GM19043 (cell line): ENCODE data around the gene CCNY.
"Not testable (repeated sequence)": the region's sequence is repeated elsewhere in the genome, so short reads cannot be mapped to it uniquely, and the experiment has no call there.

ENCODE experiments used
- ATAC-seq: cut with Tn5 transposase; IDR thresholded peaks from one replicate; pipeline ENCODE4 v1.9.1; 2021; ENCODE audit warnings: low read depth; ENCODE audit not compliant: unreplicated experiment

The CCNY gene

GRCh38 chr10:35336084-35336831, at the start of gene CCNY:
TSS of gene CCNY (plus strand) at chr10:35336509. CDS start at chr10:35337054, 545 bp downstream.
- peak; percentile 49 for ATAC-seq

GRCh38 chr10:35289198-35289597, 47.1 kb upstream of the CCNY start:
- no peak for ATAC-seq

DNA sequence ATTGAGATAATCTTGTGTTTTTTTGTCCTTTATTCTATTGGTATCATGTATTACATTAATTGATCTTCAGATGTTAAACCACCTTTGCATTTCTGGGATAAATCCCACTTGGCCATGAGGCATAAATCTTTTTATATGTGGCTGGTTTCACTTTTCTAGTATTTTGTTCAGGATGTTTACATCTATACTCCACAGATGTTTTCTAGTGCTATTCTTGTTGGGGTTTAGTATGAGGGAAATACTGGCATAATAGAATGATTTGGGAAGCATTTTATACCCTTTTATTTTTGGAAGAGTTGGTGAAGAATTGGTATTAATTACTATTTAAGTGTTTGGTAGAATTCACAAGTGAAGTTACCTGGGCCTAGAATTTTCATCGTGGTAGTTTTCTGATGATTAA, 41.8 kb upstream of the CCNY start:
- no peak for ATAC-seq

DNA sequence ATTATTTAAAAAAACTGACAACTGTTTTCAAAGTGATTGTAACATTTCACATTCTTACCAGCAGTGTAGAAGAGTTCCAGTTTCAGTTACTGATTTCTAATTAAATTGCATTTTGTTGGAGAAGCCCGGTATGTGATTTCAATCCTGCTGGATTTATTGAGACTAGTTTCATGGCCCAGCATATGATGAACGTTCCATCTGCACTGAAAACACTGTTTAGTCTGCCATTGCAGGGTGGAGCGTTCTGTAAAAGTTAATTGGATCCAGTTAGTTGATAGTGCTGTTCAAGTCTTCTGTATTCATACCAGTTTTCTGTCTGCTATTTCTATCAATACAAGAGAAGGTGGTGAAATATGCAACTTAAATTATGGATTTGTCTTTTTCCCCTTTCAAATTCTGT, 37.3 kb upstream of the CCNY start:
- no peak for ATAC-seq

GRCh38 chr10:35300063-35300699, 36.1 kb upstream of the CCNY start:
- peak; percentile 97 for ATAC-seq

DNA sequence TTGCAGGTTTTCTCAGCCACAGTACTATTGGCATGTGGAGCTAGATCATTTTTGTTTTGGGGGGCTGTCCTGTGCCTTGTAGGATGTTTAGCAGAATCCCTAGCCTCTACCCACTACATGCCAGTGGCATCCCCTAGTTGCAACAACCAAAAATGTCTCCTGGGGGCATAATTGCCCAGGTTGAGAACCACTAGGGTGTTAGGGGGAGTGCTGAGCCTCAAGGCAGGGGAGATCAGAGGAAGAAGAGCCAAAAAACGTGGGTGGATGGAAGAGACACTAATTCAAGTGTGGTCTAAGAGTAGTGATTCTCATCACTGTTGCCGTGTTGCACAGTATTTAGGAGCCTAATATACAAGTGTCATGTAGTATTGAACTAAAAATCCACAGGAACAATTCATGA, 31.7 kb upstream of the CCNY start:
- no peak for ATAC-seq

DNA sequence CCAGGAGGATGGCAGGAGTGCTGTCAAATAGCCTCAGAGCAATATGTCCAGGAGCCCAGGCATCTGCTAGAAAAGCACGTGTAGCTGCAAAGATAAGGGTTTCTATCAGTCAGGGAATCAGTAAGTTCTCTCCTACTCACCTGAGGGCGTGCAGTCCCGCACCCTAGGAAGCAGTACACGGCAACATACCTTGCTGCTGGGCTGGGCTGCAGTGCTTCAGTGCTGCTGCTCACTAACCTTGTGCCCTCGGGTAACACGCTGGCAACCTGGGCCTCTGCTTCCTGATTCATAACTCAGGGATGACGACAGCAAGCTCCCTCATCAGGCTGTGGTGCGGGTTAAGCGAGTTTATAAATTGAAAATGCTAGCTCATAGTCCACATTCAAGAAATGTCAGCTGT, 29.5 kb upstream of the CCNY start:
- no peak for ATAC-seq

- ATAC-seq = no peak
Observed at GRCh38 chr10:35307297-35307696, 29.0 kb upstream of the CCNY start.

DNA sequence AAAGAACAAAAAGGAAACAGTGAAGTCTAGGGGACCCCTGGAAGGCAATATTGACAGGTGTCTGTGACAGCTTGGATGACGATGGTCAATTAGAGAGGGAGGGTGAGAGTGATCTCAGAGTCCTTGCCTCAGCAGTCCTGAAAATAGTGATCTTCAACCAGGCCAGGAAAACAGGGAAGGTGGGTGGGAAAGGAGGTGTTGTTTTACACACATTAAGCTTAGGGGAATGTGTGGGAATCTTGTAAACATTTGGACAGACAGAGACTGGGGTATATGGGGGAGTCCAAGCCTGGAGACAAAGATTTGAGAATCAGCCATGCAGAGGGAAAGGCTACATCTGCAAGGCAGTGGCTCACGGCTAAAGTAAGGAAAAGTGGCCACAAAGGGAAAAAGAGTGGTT, 27.5 kb upstream of the CCNY start:
- no peak for ATAC-seq

GRCh38 chr10:35314142-35314541, 22.2 kb upstream of the CCNY start:
- not testable (repeated sequence) for ATAC-seq

- ATAC-seq = not testable (repeated sequence)
Observed at GRCh38 chr10:35315235-35315634, 21.1 kb upstream of the CCNY start.

- ATAC-seq = no peak
Observed at GRCh38 chr10:35316218-35316967, 19.9 kb upstream of the CCNY start.

GRCh38 chr10:35318551-35318950, 17.8 kb upstream of the CCNY start:
- no peak for ATAC-seq

- ATAC-seq = no peak
Observed at GRCh38 chr10:35320341-35320740, 16.0 kb upstream of the CCNY start.

DNA sequence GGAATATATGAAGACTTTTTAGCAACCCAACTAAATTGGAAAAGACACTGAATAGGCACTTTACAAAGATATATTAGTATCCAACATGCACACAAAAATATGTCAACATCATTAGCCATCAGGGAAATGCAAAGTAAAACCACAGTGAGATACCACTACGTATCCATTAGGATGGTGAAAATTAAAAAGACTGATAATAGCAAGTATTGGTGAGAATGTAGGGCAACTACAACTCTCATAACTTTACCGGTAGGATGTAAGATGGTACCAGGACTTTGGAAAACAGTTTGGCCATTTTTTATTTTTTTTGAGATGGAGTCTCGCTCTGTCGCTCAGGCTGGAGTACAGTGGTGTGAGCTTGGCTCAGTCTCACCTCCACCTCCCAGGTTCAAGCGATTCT, 13.7 kb upstream of the CCNY start:
- no peak for ATAC-seq

- no peak for ATAC-seq
Observed at GRCh38 chr10:35324196-35324595, 12.1 kb upstream of the CCNY start.

DNA sequence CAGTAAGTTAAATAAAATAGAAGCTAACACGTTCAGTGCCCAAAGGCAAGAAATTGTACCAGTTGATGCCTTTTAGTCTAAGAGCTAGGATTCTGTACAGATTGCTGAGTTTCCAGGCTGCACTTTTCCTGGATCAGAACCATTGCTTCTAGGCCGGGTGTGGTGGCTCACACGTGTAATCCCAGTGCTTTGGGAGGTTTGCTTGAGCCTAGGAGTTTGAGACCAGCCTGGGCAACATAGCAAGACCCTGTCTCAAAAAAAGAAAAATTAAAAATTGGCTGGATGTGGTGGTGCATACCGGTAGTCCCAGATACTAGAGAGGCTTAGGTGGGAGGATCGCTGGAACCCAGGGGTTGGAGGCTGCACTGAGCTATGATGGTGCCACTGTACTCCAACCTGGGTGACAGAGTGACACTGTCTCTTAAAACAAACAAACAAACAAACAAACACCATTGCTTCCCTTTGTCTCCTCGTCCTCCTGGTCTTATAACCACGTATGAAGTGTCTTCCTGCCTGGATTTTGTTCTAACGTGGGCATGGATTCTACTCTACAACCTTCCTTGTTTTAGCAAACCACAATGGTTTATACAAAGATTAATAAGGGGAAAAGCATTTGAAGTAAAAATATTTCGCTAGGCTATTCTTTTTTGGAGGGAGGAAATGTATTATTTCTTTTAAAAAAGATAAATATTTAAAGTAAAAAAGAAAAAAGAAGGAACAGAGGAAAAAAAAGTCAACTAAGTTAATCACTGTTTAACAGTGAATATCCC, 9.7 kb upstream of the CCNY start:
- no peak for ATAC-seq

DNA sequence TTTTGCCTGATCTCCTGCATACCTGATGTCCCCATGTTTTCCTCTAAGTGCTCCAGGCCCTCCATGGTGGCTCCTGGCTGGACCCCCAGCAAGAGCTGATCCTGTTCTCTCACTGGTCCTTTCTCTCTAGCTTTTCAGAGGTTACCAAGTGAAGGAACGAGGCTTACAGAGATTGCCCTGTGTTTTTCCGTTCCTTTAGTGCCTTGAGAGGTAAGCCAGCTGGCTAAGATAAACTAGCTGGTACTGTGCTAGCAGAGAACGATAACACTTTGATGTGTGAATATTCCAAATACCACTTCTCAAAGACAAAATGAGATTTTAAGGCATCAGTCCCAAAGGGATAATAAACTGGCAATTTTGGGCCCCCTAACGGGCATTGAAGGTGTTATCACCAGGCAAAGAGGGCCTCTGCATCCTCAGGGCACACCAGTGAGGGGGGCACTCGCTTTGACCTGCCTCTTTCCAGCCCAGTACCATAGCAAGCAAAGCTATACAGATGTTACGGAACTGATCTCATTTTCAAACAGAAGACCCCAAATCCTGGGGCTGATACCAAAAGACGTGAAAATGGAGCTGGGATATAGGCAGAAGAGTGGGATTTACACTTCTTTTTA, 8.4 kb upstream of the CCNY start:
- no peak for ATAC-seq

DNA sequence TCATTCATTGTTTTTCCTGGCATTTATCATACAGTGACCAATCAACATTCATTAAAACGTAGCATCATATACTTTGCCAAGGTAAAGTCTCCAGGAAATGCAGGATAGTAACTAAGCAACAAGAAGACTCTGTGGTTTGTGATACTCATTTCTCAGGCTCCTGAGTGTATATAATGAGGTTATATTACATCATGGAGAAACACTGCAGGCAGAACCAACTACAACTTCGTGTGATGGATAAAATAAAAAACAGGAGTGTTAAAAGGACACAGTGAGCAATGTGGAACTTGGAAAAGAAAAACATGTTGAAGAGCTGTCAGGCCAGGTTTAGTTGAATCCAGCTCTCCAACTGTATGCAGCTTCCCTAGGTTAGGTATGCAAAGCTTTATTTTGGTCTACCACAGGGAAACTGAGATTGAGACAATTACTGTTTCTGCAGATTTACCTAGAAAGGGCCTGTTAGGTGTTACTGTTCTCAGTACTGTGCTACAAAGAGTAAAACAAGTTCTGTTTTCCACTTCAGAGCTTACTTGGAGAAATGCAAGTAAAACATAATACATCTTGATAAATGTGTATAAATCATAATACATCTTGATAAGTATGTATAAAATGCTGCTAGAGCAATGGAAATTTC, 7.8 kb upstream of the CCNY start:
- no peak for ATAC-seq

- no peak for ATAC-seq
Observed at GRCh38 chr10:35329520-35329919, 6.8 kb upstream of the CCNY start.
